Spleen (tissue), 7 donors: ENCODE data around the gene TNFRSF25.

Experiments used
- CTCF ChIP-seq, 11 experiments: fragments of 200-600 bp in 7 of 11; fragments of 450-650 bp in 4 of 11; sonication (generic) in 4 of 11; IDR thresholded peaks in 8 of 11; conservative IDR thresholded peaks in 3 of 11; 1 replicate in 7 of 11; 2 replicates in 4 of 11; pipeline versions ENCODE4 v1.4.0 to v1.8.0; 2016 to 2021; ENCODE audit warnings: antibody characterized with exemption in 11 of 11, inconsistent platforms in 4 of 11, mild to moderate bottlenecking in 1 of 11
- POLR2A ChIP-seq, 3 donors: fragments of 450-650 bp; IDR thresholded peaks; one replicate each; pipeline ENCODE4 v1.5.1; 2017; ENCODE audit warnings: antibody characterized with exemption in 3 of 3, mild to moderate bottlenecking in 1 of 3
- POLR2AphosphoS5 ChIP-seq, 3 donors: sonication (generic); formaldehyde crosslinking; IDR thresholded peaks; one replicate each; pipeline ENCODE4 v1.5.1; 2017; ENCODE audit warnings: antibody characterized with exemption in 3 of 3
- donor health status: DM: no; HTN: no; CAD: no; lungs with moderate emphysema.
- donor health status: DM: no; HTN: no; CAD: no.
- donor health status: DM: no; HTN: no; CAD: no.

GRCh38 chr1:6504887-6505286 is 38.9 kb upstream of the TNFRSF25 start:
- TF ChIP-seq POLR2A (IDR thresholded peaks at IDR 0.05) (no peak), CTCF (IDR thresholded peaks at IDR 0.05 in 8 of 11, conservative IDR thresholded peaks at IDR 0.05 in 3 of 11) (no peak), POLR2AphosphoS5 (IDR thresholded peaks at IDR 0.05) (no peak)
